Spleen (tissue), 7 donors: ENCODE data around the gene FBN3.

Experiments used
- CTCF ChIP-seq, 11 experiments: fragments of 200-600 bp in 7 of 11; fragments of 450-650 bp in 4 of 11; sonication (generic) in 4 of 11; IDR thresholded peaks in 8 of 11; conservative IDR thresholded peaks in 3 of 11; 1 replicate in 7 of 11; 2 replicates in 4 of 11; pipeline versions ENCODE4 v1.4.0 to v1.8.0; 2016 to 2021; ENCODE audit warnings: antibody characterized with exemption in 11 of 11, inconsistent platforms in 4 of 11, mild to moderate bottlenecking in 1 of 11
- POLR2A ChIP-seq, 3 donors: fragments of 450-650 bp; IDR thresholded peaks; one replicate each; pipeline ENCODE4 v1.5.1; 2017; ENCODE audit warnings: antibody characterized with exemption in 3 of 3, mild to moderate bottlenecking in 1 of 3
- donor health status: DM: no; HTN: no; CAD: no; lungs with moderate emphysema.
- donor health status: DM: no; HTN: no; CAD: no.
- donor health status: DM: no; HTN: no; CAD: no.

DNA sequence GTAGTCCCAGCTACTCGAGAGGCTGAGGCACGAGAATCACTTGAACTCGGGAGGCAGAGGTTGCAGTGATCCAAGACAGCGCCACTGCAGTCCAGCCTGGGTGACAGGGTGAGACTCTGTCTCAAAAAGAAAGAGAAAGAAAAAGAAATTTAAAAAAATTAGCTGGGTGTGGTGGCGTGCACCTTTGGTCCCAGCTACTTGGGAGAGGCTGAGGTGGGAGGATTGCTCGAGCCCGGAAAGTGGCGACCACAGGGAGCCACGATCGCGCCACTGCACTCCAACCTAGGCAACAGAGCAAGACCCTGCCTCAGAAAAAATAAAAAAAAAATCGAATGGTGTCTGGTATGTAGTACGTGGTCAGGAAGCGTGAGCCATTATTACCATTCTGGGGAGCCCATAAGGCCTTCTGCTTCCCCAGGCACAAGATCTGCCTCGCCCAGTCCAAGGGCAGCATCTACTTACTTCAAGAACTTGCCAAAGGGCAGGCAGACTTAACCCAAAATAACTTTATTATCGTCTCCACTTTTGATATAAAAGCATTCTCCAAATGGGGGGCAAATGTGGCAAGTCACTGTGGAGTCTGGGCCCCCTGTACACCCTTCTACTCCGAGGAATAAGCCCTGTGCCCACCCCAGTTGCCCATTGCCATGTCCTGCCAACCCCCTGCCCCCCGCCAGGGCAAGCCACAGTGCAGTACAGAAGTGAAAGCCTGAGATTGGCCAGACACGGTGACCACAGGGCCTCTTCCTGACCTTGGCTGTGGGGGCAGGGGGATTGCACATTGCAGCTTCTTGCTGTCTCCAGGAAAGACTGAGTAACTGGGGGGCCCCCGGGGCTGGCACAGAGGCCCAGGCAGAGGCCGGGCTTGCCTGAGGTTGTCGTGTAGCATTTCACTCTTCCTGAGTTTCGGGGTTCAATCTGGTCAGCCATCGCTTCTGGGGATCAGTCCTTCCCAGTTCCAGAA is 84.2 kb downstream of the FBN3 start:
- TF ChIP-seq CTCF (IDR thresholded peaks at IDR 0.05 in 8 of 11, conservative IDR thresholded peaks at IDR 0.05 in 3 of 11) (no peak), POLR2A (IDR thresholded peaks at IDR 0.05) (no peak)
